ENCODE data around the gene ZNF91. TPM values are rescaled to one million over a fixed set of nuclear protein-coding genes. Genes with fewer than 3 reads are reported as not detected.
"Not testable (repeated sequence)": the region's sequence is repeated elsewhere in the genome, so short reads cannot be mapped to it uniquely, and the experiment has no call there.

Gene ZNF91
- total and polyA plus RNA-seq, 2 of the 4 experiments (the other 2 are of a cell fraction) = 7.9 to 17.0 TPM

GRCh38 chr19:23289966-23290365, 105.3 kb downstream of the ZNF91 start:
- H4K91ac ChIP-seq (ENCODE audit: insufficient read depth, low read depth, low read length); H4K5ac ChIP-seq (ENCODE audit: low read depth, low read length); H2BK120ac ChIP-seq (ENCODE audit: low read depth, low read length); H2AFZ ChIP-seq (replicated peaks; ENCODE audit: low read length, poor library complexity); H3K9me3 ChIP-seq (ENCODE audit: control insufficient read depth, insufficient read depth, low read length); H2AK5ac ChIP-seq (ENCODE audit: low read depth, low read length); H3K18ac ChIP-seq (ENCODE audit: low read depth, low read length); intact Hi-C loops (cut with micrococcal nuclease); H3K4ac ChIP-seq (ENCODE audit: low read depth, low read length); H2BK20ac ChIP-seq (ENCODE audit: low read depth, low read length); H4K20me1 ChIP-seq (ENCODE audit: insufficient read depth, low read length); H2BK15ac ChIP-seq (ENCODE audit: low read depth, low read length); in situ Hi-C loops (cut with MboI; ENCODE audit: low sequenced_read_pairs); H3K56ac ChIP-seq (ENCODE audit: extremely low read depth, insufficient read depth, low read length); H3K27me3 ChIP-seq (ENCODE audit: control insufficient read depth, insufficient read depth, low read length); H3K9ac ChIP-seq (ENCODE audit: low read depth, low read length); H2AK9ac ChIP-seq (replicated peaks; ENCODE audit: low read depth, low read length, poor library complexity); H3K27ac ChIP-seq (ENCODE audit: insufficient read depth, low read length); dilution Hi-C loops (cut with HindIII; ENCODE audit: low sequenced_read_pairs, unreplicated experiment); H3K23ac ChIP-seq (ENCODE audit: low read depth, low read length); H3K79me1 ChIP-seq (ENCODE audit: low read depth in 1 of 2, low read length in 2 of 2); H3K9me1 ChIP-seq (ENCODE audit: insufficient read depth, low read length); H4K8ac ChIP-seq (ENCODE audit: low read depth in 2 of 2, low read length in 2 of 2); CTCF ChIA-PET; BruUV-seq (replicated peaks); H3K36me3 ChIP-seq (ENCODE audit: control insufficient read depth, insufficient read depth, low read length); POLR2A ChIA-PET (ENCODE audit: unreplicated experiment); H3K4me2 ChIP-seq (ENCODE audit: low read depth, low read length); DNase-seq; H3K14ac ChIP-seq (replicated peaks; ENCODE audit: low read depth, low read length); H3K4me3 ChIP-seq (ENCODE audit: insufficient read depth, low read depth, low read length); H3K4me1 ChIP-seq (ENCODE audit: control insufficient read depth, insufficient read depth, low read length); ATAC-seq (ENCODE audit: low read depth); H2BK5ac ChIP-seq (ENCODE audit: low read depth, low read length, poor library complexity, severe bottlenecking): not testable (repeated sequence)
- WGBS, 2 experiments (ENCODE audit: extremely low coverage in 2 of 2, insufficient read length in 1 of 2) = 70% methylated on average over 2 of the region's 26 CpGs; no CpG with 5 or more reads in 1 of the 2 experiments

Small RNA genes lying within 50 kb of the gene (microRNA-seq; reads per million reads assigned to microRNA genes)
- not detected for gene VN1R91P (ENCODE audit: insufficient read depth, insufficient read length)

Small RNA genes lying within 50 kb of the gene (small RNA-seq; reads per million reads assigned to genes)
- gene VN1R91P = 0 reads per million in 5 experiments

Other genes with a start within 250 kb of the ZNF91 start
- 18.3 and 20.1 TPM in 2 replicates for gene ZNF724, start 145.1 kb downstream of the ZNF91 start, total RNA-seq (2012; rRNA removed)
- gene ZNF724, start 145.1 kb downstream of the ZNF91 start, polyA plus RNA-seq (2012; rRNA removed) = 1.0 and 1.8 TPM in 2 replicates